AG09319 (cell line): ENCODE data around the gene MFSD2A.

ENCODE experiments used
- DNase-seq: peaks from one replicate; pipeline ENCODE4 v3.0.0-alpha.2; 2010; ENCODE audit warnings: low read depth; ENCODE audit errors: extremely low read depth
- CTCF ChIP-seq: IDR thresholded peaks from 2 replicates; pipeline ENCODE4 v1.5.1; 2011; ENCODE audit warnings: low read depth, mild to moderate bottlenecking, inconsistent platforms, low read length, moderate library complexity

Gene MFSD2A

DNA sequence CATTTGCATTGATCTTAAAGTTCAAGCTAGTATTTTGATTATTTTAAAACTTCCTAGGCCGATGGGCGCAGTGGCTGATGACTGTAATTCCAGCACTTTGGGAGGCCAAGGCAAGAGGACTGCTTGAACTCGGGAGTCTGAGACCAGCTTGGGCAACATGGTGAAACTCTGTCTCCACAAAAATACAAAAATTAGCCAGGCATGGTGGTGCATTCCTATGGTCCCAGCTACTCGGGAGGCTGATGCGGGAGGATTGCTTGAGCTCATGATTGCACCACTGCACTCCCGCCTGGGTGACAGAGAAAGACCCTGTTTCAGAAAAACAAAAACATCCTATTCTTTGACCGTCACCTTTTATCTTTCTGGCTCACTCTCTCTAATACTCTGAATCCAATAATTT is 30.0 kb downstream of the MFSD2A start:
- TF ChIP-seq CTCF: no peak
- no peak for DNase-seq

GRCh38 chr1:39987869-39988268 is 32.9 kb downstream of the MFSD2A start:
- TF ChIP-seq CTCF: no peak

DNA sequence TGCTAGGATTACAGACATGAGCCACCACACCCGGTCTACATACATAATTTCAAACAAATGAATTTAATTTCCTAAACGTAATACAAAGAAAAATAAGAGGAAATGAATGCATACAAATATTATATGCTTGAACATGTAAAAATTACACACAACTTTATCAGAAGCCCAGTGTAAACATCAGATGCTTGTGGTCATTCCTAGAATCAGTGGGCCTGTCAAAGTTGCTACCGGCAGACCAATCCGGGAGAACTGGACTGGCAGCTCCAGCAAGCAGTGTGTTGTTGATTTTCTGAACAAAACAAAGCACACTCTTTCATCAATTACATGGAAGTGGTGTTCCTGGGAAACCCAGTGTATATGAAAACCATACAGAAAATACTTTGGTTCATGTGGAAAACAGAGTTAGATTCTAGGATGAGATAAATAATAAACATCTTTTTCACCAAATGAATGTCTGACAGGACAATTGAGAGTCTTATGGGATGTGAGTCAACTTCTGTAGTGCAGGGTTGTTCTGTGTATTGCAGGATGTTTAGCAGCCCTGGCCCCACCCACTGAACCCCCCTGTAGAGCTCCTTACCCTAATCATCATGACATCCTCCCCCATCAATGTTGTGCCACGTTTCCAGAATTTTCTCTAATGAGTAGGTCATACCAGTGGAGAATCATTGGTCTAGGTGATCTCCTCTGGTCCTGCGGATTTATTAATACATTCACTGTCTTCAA is 33.8 kb downstream of the MFSD2A start:
- TF ChIP-seq CTCF: no peak
- DNase-seq: no peak

More at GRCh38 chr1:39987869-39988268, 32.9 kb downstream of the MFSD2A start:
- DNase-seq: no peak

DNA sequence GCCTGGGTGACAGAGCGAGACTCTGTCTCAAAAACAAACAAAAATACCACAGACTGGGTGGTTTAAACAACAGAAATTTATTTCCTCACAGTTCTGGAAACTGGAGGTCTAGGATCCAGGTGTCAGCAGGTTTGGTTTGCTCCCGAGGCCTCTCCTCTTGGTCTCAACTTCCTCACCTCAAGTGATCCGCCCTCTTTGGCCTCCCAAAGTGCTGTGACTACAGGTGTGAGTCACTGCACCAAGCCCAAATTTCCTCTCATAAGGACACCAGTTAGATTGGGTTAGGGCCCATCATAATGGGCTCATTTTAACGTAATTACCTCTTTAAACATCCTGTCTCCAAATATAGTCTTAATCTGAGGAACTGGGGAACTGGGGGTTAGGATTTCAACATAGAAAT is 35.5 kb downstream of the MFSD2A start:
- peak; percentile 10 for DNase-seq
- TF ChIP-seq CTCF: no peak

GRCh38 chr1:39992234-39992633 is 37.3 kb downstream of the MFSD2A start:
- no peak for DNase-seq
- TF ChIP-seq CTCF: no peak

GRCh38 chr1:39992888-39993287 is 37.9 kb downstream of the MFSD2A start:
- no peak for TF ChIP-seq CTCF
- no peak for DNase-seq

GRCh38 chr1:39995973-39996393 is 41.0 kb downstream of the MFSD2A start:
- no peak for TF ChIP-seq CTCF
- no peak for DNase-seq
